GM19463 (cell line): Measurements from ENCODE around the gene SLC6A9.

Source experiments
- ATAC-seq: cut with Tn5 transposase; IDR thresholded peaks from one replicate; pipeline ENCODE4 v1.9.1; 2021; ENCODE audit warnings: mild to moderate bottlenecking, moderate library complexity; ENCODE audit not compliant: unreplicated experiment

SLC6A9 gene

GRCh38 chr1:43951021-43951985, 80.0 kb downstream of the SLC6A9 start:
- ATAC-seq, result no peak

DNA sequence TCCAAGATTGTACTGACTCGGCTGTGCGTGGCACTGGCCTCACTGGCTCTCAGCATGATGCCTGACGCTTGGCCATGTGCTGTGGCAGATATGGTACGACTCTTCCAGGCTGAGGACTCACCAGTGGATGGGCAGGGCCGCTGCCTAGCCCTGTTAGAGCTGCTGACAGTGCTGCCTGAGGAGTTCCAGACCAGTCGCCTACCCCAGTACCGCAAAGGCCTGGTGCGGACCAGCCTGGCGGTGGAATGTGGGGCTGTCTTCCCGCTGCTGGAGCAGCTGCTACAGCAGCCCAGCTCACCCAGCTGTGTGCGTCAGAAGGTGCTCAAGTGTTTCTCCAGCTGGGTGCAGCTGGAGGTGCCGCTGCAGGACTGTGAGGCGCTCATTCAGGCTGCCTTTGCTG, 81.6 kb downstream of the SLC6A9 start:
- no peak for ATAC-seq

GRCh38 chr1:43947874-43948437, 83.3 kb downstream of the SLC6A9 start:
- no peak for ATAC-seq

DNA sequence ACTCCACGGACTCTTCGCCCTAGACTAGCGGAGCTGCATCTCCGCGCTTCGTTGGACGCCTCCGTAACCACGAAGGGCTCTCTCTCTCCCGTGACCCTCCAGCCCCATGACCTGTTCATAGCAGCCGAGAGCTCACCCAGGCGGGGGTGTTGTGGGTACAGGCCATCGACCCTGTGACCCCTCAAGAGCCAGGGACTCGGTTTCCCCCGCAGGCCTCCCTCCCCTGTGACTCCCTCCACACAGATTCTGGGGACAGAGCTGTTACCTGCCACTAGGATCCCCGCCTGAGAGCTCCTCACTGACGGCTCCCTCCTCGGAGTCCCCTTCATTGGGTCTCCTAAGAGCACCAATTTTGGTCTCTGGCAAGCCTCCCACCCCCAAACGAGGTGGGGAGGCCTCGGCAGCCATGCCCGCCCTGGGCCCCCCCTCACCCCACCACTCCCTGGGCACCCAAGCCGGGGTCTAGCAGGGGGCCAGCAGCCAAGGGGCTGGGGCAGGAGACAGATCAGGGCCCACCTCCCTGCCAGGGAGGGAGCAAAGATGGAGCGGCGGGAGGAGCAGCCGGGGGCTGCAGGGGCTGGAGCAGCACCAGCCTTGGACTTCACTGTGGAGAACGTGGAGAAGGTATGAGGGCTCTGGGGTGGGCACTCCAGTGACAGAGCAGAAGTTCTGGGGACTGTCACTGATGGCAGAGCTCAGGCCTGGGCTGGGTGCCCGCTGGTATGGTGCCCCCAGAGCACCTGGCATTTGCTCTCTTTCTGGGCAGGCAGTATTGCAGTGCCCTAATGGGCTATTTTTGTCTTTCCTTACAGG, 84.0 kb downstream of the SLC6A9 start:
- ATAC-seq, result no peak
